ENCODE results near the gene APP. TPM values are rescaled to one million over a fixed set of nuclear protein-coding genes. Genes with fewer than 3 reads are reported as not detected.
A peak's percentile ranks its signal among the peaks of the same experiment; 100 is the strongest.

APP gene
- total RNA-seq, 1 donor, result 404 TPM

DNA sequence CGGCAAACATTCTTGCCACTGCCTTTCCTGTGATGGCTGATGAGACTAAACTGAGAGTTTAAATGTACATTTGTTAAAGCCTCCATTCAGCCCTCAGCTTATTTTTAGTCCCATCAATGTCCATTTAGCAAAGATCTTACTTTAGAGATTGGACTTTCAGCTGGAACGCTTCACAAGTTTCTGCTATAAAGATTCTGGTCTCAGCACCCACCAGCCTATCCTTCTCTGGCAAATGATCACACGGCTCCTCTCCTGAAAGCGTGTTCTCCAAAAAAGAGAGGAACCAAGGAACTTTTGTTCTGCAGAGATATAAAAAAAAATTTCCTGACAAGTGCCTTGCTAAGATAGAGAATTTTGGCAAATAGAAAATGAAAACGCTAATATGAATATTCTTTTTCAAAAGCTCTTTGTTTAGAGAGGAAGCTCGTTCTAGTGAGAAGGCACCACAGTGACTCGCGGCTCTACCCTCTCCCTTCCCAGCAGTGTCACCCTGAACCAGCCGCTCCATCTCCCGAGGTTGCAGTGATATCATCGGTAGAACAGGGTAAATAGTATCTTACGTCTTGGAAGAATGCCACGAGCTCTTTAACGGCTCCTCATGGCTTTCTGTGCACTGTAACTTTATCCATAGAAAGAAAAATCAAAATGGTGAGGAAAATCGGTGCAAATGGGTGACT, 200.2 kb downstream of the APP start:
- H3K4me3 ChIP-seq (ENCODE audit: low read depth, low read length), result no peak overlapping the region
- TF ChIP-seq, protein P1, sequence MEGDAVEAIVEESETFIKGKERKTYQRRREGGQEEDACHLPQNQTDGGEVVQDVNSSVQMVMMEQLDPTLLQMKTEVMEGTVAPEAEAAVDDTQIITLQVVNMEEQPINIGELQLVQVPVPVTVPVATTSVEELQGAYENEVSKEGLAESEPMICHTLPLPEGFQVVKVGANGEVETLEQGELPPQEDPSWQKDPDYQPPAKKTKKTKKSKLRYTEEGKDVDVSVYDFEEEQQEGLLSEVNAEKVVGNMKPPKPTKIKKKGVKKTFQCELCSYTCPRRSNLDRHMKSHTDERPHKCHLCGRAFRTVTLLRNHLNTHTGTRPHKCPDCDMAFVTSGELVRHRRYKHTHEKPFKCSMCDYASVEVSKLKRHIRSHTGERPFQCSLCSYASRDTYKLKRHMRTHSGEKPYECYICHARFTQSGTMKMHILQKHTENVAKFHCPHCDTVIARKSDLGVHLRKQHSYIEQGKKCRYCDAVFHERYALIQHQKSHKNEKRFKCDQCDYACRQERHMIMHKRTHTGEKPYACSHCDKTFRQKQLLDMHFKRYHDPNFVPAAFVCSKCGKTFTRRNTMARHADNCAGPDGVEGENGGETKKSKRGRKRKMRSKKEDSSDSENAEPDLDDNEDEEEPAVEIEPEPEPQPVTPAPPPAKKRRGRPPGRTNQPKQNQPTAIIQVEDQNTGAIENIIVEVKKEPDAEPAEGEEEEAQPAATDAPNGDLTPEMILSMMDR (IDR thresholded peaks at IDR 0.05; ENCODE audit: insufficient read depth, low read length), result no peak
- DNase-seq (ENCODE audit: low read depth), result no peak

DNA sequence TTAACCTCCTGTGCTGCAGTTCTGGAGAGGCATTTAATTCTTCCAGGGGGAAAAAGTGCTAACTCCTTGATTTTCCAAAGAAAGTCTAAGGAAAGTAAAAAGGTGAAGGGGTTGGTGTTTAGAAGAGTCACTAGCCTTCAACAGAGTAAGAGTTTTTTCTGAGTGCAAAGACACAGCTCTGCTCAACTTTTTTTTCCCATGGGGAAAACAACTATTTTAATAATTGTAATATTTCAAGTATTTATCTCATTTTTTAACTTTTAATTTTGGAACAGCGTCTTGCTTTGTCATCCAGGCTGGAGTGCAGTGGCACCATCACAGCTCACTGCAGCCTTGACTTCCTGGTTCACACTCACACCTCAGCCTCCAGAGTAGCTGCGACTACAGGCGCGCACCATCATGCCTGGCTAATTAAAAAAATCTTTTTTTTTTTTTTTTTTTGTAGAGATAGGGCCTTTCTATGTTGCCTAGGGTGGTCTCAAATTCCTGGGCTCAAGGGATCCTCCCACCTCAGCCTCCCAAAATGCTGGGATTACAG, 202.6 kb downstream of the APP start:
- no peak for DNase-seq (ENCODE audit: low read depth)
- H3K4me3 ChIP-seq (ENCODE audit: low read depth, low read length), result no peak overlapping the region
- TF ChIP-seq, protein P1 (IDR thresholded peaks at IDR 0.05; ENCODE audit: insufficient read depth, low read length), result no peak

DNA sequence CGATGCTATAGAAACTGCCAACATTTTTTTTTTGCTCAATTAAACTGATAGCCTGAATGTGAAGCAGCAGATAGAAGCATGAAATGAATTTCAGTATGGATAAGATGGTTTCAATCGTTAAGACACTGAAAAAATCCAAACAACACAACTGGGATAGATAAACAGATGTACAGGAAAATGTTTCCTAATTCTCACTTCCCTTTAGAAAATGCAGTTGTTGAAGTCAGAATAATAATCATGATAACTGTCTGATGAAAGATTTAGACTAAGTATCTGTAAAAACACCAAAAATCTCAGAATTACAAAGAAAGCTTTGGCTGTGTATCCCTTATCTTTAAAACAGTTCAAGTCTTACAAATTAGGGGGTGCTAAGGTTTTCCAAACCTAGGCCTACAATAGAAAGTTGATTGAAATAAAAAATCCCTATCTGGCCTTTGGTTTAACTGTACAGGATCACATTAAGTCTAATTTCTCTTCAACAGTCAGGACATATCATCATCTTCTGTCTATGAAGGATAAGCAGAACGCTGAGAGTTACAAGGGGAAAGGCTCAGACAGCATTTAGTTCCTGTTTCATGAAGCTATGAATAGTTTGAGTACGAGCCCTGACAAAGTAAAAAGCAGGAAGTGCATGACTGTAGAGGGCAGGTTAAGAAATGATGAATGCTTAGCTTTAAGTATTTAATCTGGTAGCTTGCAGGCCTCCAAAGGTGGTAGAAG, 203.2 kb downstream of the APP start:
- peak; percentile 24 for DNase-seq (ENCODE audit: low read depth)
- no peak overlapping the region for H3K4me3 ChIP-seq (ENCODE audit: low read depth, low read length)
- TF ChIP-seq, protein P1 (IDR thresholded peaks at IDR 0.05; ENCODE audit: insufficient read depth, low read length), result no peak

DNA sequence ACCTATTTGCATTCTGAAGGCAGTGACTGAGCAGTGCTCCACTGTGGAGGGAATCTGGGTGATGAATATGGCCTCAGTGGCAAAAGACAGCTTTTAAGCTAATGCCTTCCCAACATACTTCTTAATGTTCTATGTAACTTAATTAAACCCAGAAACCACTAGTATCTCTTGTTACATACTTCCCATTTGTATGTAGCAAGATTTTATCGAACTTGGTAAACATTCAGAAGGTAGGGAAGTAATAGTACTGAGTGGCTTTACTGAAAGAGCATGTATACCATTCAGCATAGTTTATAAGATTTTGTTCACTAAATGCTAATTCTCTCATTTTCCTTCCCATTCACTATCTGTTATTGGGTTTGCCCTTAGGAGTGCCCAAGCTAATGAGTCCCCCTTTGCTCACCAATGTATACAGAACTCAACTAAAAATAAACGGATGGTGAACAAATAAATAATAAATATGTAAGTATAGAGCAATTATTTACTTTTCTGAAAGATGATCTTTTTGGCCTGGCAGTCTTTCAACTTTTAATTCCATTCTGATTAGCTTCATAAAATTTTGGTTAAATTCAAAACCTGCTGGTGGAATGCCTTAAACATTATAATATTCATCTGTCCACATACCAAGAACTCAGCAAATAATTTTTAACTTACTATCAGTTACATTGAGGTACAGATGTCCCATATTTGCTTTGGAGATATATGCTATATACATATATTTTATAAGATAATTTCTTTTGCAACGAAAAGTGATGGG, 204.4 kb downstream of the APP start:
- DNase-seq (ENCODE audit: low read depth), result no peak

DNA sequence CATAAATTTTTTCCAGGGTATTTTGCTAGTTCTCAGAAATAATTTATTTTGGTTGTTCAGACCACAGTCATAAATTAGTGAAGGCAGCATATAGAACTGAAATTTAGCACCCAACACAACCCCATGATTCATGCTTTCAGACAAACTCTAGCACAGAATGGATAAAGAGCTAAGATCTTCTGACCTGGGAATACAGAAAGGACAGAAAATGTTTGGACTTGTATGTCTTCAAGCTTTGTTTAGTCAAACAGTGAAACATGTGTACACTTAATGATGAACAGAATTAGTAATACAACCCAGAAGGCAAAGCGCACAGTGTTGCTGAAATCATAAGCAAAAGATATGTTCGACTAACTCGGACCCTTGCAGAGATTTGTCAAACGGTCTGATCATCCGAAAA, 205.6 kb downstream of the APP start:
- TF ChIP-seq, protein P1 (IDR thresholded peaks at IDR 0.05; ENCODE audit: insufficient read depth, low read length), result no peak
- no peak overlapping the region for H3K4me3 ChIP-seq (ENCODE audit: low read depth, low read length)
- no peak for DNase-seq (ENCODE audit: low read depth)

More for the DNA sequence above, 204.4 kb downstream of the APP start:
- TF ChIP-seq, protein P1 (IDR thresholded peaks at IDR 0.05; ENCODE audit: insufficient read depth, low read length), result no peak
- no peak overlapping the region for H3K4me3 ChIP-seq (ENCODE audit: low read depth, low read length)

DNA sequence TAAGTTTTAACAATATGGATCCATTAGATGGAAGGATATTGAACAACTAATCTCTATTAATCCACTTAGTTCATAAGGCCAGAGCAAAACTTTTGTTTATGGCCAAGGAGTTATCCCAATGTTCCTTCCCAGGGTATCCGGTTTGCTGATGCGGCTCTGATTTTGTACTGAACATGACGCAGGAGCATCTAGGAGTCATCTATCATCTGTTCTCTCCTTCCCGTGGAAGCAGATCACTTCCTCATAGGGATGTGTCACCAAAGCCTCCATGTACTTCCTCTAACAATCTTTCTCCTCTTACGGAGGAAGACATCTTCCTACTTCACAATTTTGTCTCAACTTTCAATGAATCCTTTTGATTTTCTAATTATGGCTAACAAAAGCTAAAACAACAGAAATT, 206.6 kb downstream of the APP start:
- TF ChIP-seq, protein P1 (IDR thresholded peaks at IDR 0.05; ENCODE audit: insufficient read depth, low read length), result no peak
- no peak for DNase-seq (ENCODE audit: low read depth)
- H3K4me3 ChIP-seq (ENCODE audit: low read depth, low read length), result no peak overlapping the region
